GM12865 (cell line): ENCODE measurements around the gene ZFP69B.

Experiments used
- DNase-seq: peaks from one replicate; pipeline ENCODE4 v3.0.0; 2010; ENCODE audit warnings: low read depth
- H3K4me3 ChIP-seq: 2 replicates; pipeline ENCODE4 v1.5.1; 2011; ENCODE audit warnings: mild to moderate bottlenecking, low read depth, low read length, control low read depth
- TF ChIP-seq, protein P1 (sequence below): IDR thresholded peaks from 2 replicates; pipeline ENCODE4 v1.5.1; 2011; ENCODE audit warnings: low read length, control low read depth, low read depth, inconsistent platforms; ENCODE audit not compliant: insufficient read depth; ENCODE audit errors: missing control alignments

Gene ZFP69B

DNA sequence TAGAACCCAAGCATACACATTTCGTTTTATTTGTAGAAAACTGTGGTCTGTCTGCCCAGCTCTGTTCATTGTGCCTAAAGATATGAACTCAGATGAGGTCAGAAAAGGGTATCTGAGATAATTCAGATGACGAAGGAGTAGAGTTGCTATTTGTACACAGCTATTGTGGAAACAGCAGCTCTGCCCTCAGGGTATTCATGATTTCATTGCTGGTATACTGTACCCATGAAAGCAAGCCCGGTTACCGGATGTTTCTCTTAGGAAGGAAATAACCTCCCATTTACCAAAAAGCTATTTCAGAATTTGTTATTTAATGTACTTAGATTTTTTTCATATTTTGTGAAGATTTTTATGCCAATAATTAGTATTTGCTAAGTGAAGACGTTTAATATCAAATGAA, 39.0 kb upstream of the ZFP69B start:
- TF ChIP-seq, protein P1, sequence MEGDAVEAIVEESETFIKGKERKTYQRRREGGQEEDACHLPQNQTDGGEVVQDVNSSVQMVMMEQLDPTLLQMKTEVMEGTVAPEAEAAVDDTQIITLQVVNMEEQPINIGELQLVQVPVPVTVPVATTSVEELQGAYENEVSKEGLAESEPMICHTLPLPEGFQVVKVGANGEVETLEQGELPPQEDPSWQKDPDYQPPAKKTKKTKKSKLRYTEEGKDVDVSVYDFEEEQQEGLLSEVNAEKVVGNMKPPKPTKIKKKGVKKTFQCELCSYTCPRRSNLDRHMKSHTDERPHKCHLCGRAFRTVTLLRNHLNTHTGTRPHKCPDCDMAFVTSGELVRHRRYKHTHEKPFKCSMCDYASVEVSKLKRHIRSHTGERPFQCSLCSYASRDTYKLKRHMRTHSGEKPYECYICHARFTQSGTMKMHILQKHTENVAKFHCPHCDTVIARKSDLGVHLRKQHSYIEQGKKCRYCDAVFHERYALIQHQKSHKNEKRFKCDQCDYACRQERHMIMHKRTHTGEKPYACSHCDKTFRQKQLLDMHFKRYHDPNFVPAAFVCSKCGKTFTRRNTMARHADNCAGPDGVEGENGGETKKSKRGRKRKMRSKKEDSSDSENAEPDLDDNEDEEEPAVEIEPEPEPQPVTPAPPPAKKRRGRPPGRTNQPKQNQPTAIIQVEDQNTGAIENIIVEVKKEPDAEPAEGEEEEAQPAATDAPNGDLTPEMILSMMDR, result no peak
- DNase-seq, result no peak
- H3K4me3 ChIP-seq, result no peak overlapping the region

DNA sequence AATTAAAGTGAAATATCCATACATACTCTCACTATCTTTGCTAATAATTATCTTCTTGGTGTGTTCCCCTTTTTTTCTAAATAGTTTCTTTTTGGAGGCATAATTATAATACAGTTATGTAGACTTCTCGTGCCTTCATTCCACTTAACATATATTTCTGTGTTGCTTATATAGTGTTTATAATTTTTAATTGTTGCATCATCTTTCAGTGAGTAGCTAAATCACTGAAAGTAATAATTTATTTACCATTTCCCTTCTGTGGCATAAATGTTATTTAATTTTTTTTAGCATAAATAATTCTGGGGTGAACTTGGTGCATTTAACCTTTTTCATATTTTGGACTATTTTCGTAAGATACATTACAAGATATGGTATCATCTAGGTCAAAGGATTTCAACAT, 38.4 kb upstream of the ZFP69B start:
- H3K4me3 ChIP-seq, result no peak overlapping the region
- DNase-seq, result no peak
- TF ChIP-seq, protein P1, result no peak

DNA sequence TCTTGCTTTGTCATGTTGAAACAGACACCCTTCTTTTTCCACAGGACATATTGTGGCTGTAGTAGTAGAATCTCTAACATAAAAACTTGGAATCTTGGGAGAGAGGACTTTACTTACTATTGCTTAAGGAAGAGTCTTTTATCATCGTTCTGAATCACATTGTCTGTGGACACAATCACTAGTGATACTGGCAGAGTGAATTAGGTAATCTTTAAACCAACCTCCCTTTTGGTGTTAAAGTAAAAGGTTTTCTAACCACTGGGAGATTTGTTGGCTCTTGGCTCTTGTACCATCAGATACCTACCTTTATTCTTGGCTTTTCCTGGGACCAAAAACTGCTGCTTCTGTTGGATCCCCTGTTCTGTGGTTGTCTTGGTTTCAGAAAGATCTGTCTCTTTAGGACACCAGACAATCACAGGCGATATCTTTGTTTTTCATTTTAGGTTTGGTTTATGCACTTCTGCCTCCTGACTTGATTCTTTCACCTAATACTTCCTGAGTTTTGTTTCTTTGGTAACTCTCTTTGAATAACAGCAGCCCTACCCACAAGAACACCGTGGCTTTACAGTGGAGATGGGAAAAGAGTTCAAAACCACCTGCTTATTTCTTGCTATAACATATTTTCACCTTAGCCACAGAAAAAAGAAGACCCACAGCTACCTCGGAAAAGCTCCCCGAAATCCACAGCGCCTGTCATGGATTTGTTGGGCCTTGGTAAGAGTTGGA, 36.6 kb upstream of the ZFP69B start:
- no peak for DNase-seq
- TF ChIP-seq, protein P1, result no peak
- H3K4me3 ChIP-seq, result no peak overlapping the region

DNA sequence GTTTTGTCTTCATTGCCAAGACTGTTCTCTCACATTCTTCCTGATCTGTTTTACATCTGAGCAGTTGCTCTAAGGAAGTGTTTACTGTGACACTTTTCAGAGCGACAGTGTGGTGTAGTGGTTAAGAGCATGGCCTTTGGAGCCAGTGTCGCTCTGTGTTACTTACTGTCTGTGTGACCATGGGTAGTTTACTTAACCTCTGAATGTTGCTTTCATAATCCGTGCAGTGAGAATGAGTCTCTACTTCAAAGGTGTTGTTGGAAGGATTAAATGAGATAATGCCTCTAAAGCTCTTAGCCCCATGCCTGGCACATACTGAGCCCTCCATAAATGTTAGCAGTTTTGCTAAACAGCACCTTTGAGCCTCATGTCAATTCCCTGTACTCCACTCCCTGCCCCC, 35.9 kb upstream of the ZFP69B start:
- no peak for DNase-seq
- TF ChIP-seq, protein P1, result no peak
- H3K4me3 ChIP-seq, result no peak overlapping the region

DNA sequence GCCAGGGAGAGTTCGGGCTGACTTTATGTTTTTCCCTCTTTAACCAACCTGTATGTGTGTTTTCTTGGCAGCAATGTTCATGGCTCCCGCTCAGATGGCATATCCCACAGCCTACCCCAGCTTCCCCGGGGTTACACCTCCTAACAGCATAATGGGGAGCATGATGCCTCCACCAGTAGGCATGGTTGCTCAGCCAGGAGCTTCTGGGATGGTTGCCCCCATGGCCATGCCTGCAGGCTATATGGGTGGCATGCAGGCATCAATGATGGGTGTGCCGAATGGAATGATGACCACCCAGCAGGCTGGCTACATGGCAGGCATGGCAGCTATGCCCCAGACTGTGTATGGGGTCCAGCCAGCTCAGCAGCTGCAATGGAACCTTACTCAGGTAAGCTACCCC, 33.6 kb upstream of the ZFP69B start:
- TF ChIP-seq, protein P1, result no peak
- DNase-seq, result no peak
- no peak overlapping the region for H3K4me3 ChIP-seq

DNA sequence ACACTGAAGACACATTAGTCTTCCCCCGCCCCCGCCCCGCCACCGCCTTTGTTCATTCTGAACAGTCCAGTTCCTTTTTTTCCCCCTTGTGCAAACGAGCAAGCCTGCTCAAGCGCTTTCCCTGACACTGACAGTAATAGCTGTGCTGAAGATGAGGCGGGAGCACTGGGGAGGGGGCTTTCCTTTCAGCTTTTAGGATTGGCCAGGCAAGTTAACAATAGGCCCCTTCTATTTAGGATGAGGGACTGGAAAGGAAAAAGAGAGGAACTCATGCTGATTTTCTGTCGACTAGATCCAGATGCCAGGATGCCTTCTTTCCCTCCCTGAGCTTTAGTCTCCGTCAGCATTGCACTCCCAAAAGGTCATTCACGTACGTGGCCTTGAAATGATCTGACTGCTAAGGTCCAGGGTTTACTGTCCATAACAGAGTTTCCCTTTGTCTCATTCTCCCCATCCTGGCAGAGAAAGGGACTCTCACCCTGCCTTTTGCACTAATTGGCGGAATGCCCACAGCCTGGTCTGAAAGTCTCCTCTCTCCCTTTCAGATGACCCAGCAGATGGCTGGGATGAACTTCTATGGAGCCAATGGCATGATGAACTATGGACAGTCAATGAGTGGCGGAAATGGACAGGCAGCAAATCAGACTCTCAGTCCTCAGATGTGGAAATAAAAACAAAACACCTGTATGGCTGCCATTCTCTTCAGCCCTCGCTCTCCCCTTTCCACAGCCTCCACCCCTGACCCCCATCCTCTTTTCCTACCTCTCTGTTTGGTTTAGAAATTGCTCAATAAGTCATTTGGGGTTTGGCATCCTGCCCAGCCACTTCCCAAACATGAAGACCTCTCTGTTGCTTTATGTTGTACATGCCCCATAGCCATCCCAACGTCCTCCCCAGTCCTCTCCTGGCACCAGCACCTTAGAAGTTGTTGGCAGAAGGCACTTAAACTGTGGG, 28.6 kb upstream of the ZFP69B start:
- H3K4me3 ChIP-seq, result no peak overlapping the region
- TF ChIP-seq, protein P1, result no peak
- no peak for DNase-seq
